HFF-Myc (cell line): ENCODE measurements around the gene C9orf50.

Source experiments
- DNase-seq: peaks from one replicate; pipeline ENCODE4 v3.0.0-alpha.2; 2011; ENCODE audit warnings: low read depth; ENCODE audit errors: extremely low read depth
- H3K4me3 ChIP-seq: replicated peaks from 2 replicates; pipeline ENCODE4 v1.5.1; 2011; ENCODE audit warnings: low read depth, mild to moderate bottlenecking, control low read depth, low read length
- CTCF ChIP-seq: IDR thresholded peaks from 2 replicates; pipeline ENCODE4 v1.5.1; 2012; ENCODE audit warnings: mild to moderate bottlenecking, low read depth, low read length, control low read depth; ENCODE audit errors: missing control alignments

Gene C9orf50

DNA sequence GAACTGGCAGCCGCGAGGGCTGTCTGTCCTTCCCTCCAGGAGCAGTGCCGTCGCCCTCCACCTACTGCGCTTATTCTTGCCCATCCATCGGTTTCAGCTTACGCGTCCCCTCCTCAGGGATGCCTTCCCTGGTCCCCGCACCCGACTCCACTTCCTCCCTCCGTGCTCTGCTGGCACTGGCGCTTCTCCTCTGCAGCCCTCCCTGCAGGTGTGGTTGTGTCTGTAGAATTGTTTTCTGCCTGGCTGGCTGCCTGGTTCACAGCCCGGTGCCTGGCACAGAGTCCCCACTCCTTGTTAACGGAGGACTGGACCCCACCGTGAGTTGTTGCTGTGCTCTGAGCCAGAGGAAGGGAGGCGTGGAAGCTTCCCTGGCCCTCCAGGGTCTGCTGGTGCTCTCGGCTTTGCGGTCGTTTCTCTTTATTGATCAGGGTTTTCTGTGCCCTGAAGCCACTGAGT lies 10.8 kb upstream of the C9orf50 start:
- no peak for TF ChIP-seq CTCF
- DNase-seq, result no peak
- no peak overlapping the region for H3K4me3 ChIP-seq

- no peak for DNase-seq
- H3K4me3 ChIP-seq, result no peak overlapping the region
- TF ChIP-seq CTCF, result no peak
These were observed 10.2 kb upstream of the C9orf50 start for GRCh38 chr9:129630967-129631673.

GRCh38 chr9:129629251-129629820 lies 8.4 kb upstream of the C9orf50 start:
- DNase-seq, result no peak
- TF ChIP-seq CTCF, result no peak
- H3K4me3 ChIP-seq, result no peak overlapping the region

DNA sequence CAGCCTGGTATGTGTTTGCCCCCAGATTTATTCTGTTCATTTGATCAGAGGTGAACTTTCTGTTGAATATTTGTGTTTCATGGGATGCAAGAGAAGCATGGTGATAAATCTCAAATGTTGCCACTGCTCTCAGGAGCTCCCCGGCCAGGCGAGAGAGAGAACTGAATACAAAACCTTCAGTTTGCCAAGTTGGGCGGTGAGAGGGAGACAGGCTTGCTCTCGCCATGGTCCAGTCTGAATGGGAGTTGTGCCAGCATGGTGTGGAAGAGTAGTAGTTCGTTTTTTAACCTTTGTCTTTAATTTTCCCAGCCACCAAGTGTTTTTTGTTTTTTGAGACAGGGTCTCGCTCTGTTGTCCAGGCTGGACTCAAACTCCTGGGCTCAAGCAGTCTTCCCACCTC lies 7.8 kb upstream of the C9orf50 start:
- H3K4me3 ChIP-seq, result peak overlapping the region; percentile 97
- no peak for DNase-seq
- TF ChIP-seq CTCF, result no peak

DNA sequence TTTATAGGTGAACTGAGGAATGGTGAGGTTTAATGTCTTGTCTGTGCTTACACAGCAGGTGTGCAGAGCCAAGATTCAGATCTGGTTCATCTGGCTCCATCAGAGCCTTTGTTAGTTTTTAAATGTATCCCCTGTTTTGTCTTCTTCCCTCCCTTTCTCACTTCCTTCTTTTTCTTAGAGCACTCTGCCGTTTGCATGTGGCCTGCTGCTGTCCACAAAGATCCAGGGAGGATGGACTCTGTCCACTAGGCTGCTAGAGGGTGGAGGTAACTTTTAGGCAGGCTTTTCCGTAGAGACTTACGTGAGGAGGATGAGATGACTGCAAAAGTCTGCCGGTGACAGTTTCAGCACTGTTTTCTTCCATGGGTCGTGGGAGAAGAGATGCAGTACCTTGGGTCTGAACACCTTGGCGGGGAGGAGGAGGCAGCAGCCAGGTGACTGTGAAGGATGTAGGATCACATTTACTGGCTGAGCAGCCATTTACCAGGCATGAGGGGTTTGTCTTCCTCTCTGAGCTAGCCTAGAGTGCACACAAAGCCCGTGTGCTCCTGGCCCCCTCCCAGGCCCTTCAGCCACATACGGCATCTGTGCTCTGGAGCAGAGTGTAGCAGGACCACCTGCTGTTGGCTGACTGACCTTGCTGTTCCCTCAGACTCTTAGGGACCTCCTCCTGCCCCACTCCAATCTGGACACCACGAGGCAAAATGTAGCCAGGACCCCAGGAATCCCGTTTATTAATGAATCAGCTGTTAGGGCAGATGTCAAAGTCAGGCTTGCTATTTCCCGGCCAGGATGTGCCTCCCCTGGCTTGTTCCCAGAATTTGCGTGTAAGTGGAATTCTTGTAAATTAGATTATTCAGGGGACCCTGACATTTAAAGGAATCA lies 6.9 kb upstream of the C9orf50 start:
- no peak for TF ChIP-seq CTCF
- no peak for DNase-seq
- peak overlapping the region; percentile 97 for H3K4me3 ChIP-seq

GRCh38 chr9:129626625-129627284 lies 5.9 kb upstream of the C9orf50 start:
- DNase-seq, result no peak
- no peak for TF ChIP-seq CTCF
- H3K4me3 ChIP-seq, result peak overlapping the region; percentile 97
